LHCN-M2 (cell line): Measurements from ENCODE around the gene PHF21A. TPM values are rescaled to one million over a fixed set of nuclear protein-coding genes. Genes with fewer than 3 reads are reported as not detected.
"Not testable (repeated sequence)": the region's sequence is repeated elsewhere in the genome, so short reads cannot be mapped to it uniquely, and the experiment has no call there.

Experiments used
- DNase-seq: peaks from one replicate; pipeline ENCODE4 v3.0.0-alpha.2; 2012; ENCODE audit warnings: low read depth
- total RNA-seq: library from RNA; depleted of rRNA; stranded (reverse); fragments of >200 nt; gene quantifications from 2 replicates; pipeline ENCODE4 v1.2.3, GENCODE V29; 2014

PHF21A gene
- total RNA-seq, 1 experiment from 2014 or later, result 10.7 TPM

DNA sequence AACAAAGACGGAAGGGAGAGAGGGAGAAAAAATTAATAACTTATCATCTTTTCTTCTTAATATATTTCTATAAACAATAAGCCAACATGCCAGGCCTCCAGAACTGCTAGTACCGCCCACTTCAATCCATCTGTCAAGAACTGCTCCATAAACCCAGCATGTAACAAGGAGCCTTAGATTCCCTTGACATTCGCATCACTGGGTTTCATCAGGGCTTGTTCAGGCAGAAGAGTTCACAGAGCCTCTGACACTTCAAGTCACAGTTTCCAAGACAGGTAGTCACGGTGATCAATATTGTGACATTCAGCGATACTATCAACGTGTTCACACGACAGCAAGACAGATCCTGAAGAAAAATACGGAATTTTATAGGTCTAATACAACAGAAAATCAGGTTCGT lies 137.1 kb downstream of the PHF21A start:
- DNase-seq, result no peak

DNA sequence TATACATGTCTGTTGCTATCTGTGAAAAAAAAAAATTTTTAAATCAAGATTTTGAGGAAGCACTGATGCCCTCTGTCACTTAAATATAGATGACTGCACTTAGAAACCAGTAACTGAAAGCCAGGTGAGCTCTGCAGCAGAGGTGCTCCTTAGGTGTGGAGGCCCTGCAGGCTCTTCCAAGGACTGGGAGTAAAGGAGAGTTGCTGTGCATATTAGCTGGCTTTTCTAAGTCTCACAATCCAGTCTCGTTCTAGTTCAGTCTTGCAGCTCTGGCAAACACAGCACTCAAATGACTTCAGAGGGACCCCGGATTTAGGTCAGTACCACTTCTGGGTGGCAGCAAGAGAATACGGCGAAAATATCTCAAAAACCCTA lies 137.8 kb downstream of the PHF21A start:
- no peak for DNase-seq

DNA sequence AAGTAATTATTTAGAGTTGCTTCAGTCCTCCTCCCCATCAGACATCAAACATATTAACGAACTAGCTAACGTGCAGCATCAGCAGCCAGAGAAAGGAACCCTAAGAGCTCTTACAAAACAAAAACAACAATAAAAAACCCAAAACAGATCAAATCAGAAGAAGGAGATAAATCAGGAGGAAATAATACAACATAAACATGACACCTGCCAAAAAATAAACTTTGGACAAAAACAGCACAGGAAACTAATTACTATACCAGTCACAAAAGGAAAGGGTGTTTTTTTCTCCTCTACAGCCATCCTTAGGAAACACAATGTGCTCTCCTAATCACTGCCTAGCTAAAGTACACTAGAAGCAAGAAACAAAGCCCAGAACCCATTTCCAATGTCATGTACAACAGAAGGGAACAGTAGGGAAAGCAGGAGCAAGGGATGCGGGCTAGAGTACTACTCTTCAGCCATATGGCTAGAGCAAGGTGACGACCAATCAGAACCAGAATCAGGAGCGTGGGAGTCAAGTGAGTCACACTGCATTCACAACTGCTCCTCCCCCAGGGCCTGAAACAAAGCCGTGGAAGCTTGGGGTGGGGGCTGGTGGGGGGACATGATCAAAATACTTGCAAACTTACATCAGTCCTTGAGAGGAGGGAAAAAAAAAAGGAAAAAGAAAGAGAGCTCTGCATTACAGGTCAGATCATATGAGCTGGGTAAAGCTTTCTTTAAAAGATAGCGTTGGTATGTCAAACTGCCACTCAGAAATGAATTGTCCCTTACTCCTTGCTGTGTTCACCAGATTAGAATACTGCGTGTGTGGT lies 138.4 kb downstream of the PHF21A start:
- peak; percentile 54 for DNase-seq

DNA sequence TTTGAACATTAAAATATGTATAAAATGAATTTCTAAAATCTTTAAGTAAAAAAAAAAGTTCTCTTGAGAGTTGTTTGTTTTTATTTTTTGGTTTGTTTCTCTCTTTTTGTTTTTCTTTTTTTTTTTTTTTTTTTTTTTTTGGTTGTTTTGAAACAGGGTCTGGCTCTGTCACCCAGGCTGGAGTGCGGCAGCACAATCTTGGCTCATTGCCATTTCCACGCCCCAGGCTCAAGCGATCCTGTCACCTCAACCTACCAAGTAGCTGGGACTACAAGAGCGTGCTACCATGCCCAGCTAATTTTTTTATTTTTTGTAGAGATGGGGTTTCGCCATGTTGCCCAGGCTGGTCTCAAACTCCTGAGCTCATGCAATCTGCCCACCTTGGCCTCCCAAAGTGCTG lies 139.4 kb downstream of the PHF21A start:
- not testable (repeated sequence) for DNase-seq

DNA sequence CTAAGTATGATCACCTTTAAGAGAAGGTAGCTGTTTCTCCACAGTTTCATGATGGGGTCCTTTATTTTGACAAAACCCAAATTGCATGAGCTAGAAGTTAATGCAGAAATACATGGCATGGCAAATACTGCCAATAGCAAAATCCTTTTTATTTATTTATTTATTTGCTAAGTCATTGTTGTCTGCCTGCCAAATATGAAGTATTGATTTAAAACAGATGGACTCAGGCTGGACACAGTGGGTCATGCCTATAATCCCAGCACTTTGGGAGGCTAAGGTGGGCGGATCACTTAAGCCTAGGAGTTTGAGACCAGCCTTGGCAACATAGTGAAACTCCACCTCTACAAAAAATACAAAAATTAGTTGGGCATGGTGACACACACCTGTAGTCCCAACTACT lies 146.4 kb downstream of the PHF21A start:
- no peak for DNase-seq

DNA sequence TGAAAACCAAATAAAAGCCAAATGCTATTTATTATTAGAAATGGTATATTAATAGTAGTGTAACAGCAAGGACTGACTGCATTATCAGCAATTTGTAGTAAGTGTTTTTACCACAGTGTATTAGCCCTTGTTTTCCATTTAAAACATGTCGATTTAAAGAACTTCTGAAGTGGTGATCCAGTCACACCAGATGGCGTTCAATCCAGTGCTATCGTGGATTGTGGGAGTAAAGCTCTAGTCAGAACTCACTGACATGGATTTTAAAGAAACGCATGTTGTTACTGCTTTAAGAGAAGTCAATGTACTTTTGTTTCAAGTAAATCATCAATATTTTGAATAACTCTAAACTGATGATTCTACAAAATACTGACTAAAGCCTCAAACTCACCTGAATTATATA lies 147.7 kb downstream of the PHF21A start:
- no peak for DNase-seq

DNA sequence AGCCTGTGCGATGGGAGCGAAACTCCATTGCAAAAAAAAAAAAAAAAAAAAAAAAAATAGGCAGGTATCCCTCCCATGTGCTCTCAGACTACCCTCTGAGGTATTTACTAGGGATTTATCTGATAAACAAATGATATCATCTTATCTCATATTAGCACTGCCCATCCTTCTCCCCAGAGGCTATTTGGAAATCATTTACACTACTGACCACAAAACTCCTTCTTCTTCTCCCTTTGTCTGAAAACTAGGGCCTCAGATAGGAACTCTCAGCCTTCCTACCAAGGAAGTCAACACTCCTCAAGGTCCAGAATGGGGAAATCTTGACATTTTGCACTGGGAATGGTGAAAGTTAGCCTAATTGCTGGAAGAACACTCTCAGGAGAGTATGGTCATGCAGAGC lies 152.4 kb downstream of the PHF21A start:
- no peak for DNase-seq

DNA sequence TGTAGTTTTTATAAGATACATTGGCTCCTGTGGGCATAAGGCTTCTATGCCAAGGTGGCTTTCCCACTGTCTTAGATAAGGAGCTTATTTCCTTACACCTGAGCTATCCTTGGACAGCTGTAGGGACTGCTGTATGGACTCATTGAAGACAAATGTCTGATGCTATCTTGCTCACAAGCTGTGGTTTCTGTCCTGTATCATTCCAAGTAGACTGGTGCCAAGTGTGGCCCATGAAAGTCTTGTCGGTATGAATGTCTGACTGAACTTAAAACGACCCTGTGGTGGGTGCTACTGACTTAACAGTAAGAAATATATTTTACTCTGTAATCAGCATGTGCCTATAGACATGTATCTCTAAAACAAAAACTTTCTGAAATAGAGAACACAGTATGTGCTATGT lies 153.7 kb downstream of the PHF21A start:
- no peak for DNase-seq

DNA sequence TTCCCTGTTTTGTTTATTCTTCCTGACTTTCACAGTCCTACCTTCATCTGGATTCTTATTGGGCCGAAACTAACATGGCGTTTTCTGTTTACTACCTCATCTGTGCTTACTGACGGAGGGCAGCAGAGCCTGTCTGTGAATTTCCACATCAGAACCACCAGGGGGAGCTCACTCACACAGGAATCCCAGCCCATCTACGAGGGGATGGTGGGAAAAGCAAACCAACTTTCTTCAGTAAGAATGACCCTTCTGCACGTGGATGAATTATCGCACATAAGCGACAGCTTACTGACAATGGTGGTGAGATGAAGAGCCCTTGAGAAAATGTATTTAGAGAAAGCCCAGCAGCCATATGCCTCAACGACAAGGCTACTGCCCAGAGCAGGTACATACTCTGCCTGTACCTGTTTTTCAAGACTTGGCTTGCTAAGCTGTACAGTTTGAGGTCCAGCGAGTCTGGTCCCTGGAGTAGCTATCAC lies 156.3 kb downstream of the PHF21A start:
- peak; percentile 70 for DNase-seq

DNA sequence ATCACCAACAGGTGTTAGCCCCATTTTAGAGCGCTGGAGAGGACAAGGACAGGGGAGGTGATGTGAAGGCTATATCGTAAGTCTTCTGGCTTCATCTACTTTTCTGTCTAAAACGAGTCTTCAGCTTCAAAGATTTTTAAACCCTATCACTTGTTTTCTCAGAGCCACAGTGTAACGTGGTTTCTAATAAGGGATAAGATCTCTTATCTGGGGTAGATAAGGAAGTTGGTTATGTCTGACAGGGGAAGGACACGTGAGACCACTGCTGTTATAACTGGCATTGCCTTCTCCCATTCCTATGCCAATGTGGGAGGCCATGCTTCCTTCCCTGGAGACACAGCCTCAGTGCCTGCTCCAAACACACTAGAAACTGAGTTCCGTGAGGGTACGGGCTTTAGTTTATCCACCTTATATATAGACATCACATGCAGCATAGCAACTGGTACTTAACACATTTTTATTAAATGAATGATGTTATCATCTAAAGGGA lies 159.5 kb downstream of the PHF21A start:
- DNase-seq, result no peak

DNA sequence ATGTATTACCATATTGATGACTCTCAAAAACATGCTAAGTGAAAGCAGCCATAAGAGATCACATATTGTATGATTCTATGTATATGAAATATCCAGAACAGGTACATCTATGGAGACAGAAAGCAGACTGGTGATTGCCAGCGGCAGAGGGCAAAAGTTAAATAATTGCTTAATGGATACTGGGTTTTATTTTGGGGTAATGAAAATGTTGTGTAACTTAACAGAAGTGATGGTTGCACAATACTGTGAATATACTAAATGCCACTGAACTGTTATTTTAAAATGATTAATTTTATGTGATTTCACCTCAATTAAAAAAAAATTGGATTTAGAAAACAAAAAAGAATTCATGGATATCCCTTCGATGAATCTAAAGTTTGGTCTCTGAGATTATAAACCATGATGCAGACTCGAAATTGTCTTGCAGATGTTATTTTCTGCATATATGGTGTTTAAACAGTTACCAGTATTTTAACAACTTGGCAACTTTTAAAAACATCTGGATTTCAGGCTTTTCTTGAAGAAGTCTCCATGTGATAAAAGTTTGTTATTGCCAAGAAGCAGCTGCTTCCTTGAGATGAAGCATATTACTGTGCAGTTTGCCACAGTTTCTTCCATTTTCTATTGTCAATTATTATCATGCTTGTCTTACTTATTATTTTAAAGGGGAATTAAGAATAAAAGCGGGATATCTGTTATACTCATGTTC lies 160.7 kb downstream of the PHF21A start:
- no peak for DNase-seq

DNA sequence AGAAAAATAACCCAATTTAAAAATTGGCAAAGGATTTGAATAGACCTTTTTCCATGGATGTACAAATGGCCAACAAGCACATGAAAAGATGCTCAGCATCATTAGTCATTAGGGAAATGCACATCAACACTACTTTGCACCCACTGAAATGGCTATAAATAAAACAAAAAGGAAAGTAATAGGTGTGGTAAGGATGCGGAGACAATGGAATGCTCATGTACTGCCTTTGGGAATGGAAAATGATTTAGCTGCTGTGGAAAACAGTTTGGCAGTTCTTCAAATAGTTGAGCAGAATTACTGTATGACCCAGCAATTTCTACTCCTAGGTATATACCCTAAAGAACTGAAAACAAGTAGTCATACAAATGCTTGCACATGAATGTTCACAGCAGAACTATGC lies 161.4 kb downstream of the PHF21A start:
- peak; percentile 5 for DNase-seq

DNA sequence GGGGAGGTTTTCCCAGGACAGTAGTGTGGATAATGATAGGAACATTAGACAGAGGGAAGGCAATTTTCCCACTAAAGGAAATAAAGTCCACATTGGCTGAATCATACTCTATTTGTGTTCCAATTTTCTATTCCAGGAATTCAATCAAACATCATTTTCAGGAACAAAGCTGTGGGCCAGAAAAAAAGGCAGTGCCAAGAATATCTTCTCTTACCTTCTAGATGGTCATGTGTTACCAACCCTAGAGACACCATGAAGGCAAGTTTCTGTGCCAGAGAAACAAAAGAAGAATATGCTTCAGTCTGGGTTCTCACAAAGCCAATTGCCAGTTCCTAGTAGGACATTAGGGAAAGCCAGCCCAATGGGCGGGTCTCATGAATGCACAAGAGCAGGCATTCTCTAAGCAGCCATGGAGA lies 171.3 kb downstream of the PHF21A start:
- DNase-seq, result no peak

DNA sequence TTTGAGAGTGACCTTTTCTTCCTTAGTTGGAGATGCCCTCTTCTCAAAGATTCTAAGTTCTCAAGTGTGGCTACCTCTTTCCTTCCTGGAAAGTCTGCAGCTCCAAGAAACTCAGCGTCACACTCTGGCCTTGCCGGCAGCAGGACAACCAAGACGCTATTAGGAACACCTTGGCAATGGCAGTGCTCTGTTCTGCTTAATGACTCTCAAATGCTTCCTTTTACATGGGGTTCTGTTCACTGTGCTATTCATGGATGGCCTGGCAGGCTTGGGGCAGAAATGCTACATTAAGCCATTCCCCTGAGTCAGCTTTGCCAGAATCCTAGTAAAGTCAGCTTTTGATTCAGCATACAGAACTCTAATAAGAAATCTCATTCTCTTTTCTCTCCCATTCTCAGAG lies 172.9 kb downstream of the PHF21A start:
- DNase-seq, result no peak

DNA sequence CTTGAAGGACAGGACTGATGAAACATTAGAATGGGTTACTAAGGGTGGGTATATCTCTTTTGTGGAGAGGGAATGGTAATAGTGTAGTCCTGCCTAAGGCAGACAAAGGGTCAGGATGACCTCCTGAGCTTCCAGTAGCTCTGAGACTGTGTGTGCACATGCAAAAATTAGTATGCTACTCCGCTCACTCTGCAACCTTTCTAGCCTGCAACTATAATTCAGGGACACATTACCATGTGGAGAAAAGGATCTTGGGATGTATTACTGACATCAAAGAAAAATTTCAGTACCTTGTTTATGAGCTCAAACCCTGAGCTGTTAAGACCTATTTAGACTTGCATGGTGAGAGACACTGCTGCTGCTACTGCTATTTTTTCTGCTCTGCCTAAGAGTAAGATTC lies 173.4 kb downstream of the PHF21A start:
- DNase-seq, result no peak

DNA sequence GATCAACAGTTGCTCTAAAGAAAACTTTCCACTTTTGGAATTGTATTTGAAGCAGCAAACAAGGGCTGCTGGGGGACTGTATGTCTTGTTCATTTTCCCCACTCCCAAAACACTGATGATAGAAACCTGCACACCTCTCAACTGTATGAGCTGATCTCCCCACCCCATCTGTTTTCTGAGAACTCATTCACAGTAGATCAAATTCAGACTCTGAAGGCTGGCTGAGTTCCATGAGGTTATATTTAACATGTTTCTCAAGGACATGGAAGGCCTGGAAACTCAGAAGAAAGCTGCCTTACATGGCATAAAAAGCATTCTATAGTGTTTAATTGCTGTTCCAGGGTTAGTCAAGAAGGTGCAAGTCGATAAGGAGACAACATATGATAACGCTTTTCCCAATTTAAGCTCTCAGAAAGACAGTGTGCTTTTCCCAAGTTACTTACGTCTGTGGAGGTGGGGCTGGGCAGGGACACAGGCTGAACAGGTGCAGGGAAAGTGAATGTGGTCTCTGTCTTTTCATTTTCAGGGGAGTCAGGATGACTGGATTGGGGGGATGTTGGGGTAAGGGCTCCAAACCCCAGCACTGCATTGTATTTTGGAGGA lies 175.8 kb downstream of the PHF21A start:
- no peak for DNase-seq

DNA sequence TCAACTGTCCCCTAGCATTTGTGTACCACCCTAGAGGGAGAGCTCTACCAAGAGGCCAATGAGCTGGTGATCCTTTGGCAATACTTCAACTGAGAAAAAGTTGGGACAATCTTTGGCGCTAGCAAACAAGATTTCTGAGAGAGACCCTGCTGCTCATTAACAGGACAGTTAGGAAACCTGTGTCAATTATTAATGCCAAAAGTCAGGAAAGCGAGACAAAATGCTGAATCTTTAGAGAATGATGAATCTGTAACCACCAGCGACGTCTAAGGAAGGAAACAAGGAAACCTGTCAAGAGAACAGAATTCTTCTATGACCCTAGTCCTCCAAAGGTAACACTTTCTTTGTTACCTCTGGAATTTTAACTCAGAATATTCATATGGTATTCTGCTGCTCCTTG lies 178.9 kb downstream of the PHF21A start:
- no peak for DNase-seq

DNA sequence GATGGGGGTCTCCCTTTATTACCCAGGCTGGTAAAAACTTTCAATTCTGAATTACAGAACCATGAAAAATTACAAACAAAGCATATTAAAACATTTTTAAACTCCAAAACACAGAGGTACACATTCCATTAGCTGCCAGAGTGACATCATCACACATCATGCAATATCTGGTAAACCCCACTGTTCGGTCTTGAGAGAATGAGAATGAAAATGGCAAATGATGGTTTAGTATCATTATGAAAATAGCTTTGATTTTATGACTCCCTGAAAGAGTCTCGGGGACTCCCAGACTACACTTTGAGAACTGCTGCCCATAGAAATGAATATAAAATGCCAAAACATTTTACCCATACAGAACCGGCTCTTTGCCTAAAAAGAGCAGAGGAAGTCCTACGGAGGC lies 180.0 kb downstream of the PHF21A start:
- DNase-seq, result no peak

DNA sequence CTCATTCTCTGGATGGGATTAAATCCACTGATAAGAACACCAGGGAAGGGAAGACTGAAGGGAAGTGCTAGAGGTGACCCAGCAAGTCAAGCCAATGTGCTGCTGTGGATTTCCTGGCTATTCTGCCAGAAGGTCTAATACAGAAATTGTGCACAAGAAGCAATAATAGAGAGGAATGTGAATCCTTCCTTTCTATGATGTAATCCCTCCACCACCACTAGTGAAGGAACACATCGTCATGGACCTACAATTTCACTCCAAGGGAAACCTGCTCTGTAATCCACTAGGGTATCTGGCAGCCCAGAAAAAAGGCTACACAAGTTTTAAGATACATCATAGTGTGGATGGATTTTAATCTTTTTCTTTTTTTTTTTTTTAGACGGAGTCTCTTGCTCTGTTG lies 181.4 kb downstream of the PHF21A start:
- no peak for DNase-seq

DNA sequence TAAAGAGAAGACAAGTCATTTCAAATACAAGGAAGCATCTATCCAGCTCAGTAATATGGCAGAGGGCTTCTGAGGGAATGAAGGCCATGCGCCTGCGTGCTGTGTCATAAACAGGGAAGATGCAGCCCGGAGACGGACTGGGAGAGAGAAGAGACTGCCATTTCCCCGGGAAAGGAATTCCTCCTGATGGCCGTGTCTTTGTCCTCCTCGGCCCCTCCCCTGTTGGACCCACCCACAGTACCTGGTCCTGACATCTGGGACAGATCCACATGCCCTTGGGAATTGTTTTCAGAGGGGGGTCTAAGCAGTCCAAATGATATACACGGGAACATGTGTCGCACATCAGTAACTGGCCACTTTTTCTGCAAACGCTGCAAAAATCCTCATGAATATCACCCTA lies 183.3 kb downstream of the PHF21A start:
- DNase-seq, result no peak

DNA sequence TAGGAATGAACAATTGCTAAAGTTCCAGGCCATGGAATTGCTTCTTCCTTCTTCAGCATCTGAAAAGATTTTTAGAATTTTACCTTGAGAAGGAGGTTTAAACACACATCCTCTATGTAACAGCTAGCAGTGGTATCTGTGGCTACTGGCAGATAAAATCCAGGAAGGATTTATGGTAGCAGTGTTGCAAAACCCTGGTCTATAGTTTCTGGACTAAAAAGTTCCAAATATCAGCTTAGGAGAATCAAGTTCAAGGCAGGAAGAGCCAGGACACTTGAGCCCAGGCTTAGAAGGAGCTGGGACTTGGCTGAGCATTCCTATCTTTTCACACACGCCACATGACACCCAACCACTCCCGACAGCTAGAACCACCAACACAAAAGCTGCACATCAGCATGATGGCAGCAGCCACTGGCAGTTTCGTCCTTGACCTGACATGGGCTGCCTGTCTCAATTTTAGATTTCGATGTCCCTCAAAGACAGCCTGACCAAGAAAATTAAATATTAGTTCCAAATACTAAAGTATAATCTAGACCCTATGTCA lies 184.7 kb downstream of the PHF21A start:
- DNase-seq, result no peak

DNA sequence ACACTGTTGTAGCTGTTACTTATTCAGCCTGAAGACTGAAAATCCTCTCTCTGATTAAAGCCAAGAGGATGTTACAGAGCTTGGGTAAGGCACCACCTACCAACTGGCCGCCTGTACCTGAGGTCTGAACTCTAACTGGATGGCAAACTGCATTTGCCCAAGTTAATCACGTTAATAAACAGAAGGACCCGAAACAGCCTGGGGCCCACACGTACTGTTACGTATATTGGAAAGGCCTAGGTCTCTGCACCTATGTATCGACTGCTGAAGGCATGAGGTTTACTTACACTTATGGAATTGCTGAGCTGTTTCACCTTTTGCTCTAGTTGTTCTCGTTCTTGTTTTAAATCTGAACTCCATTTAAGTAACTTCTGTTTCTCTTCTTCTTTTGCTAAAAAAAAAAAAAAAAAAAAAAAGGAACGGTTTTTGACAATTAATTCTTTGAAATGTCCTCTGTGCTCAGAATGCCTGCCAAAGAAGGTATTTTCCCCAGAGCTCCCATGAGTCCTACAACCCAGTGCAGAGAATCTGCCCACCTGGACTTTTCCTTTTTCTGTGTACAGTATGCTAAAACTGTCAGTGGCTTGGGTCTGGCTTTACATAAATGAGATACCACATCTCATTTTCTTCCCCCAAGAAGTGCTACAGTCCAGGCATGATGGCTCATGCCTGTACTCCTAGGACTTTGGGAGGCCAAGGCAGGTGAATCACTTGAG lies 185.7 kb downstream of the PHF21A start:
- no peak for DNase-seq
